Aorta (tissue), 5 donors: ENCODE results near the gene MGAT4A. TPM values are rescaled to one million over a fixed set of nuclear protein-coding genes. Genes with fewer than 3 reads are reported as not detected.

Source experiments
- ATAC-seq: fragments of 200-7000 bp; cut with Tn5 transposase; one replicate; pipeline ENCODE4 v1.9.1; 2022; ENCODE audit warnings: moderate library complexity; ENCODE audit not compliant: low FRiP score
- DNase-seq, 2 donors: peaks; one replicate each; pipeline ENCODE4 v3.0.0-alpha.2; 2020
- H3K27ac ChIP-seq, 2 donors: one replicate each; pipeline ENCODE4 v1.5.1; 2013; ENCODE audit warnings: low read length in 2 of 2, mild to moderate bottlenecking in 2 of 2, moderate library complexity in 2 of 2, control low read depth in 1 of 2, inconsistent platforms in 1 of 2, low read depth in 1 of 2
- H3K27me3 ChIP-seq, 2 donors: one replicate each; pipeline ENCODE4 v1.6.1; 2013; ENCODE audit warnings: control low read depth in 1 of 2, low read length in 1 of 2, mild to moderate bottlenecking in 1 of 2, moderate library complexity in 1 of 2; ENCODE audit not compliant: insufficient read depth in 2 of 2, control insufficient read depth in 1 of 2
- H3K36me3 ChIP-seq, 2 donors: one replicate each; pipeline ENCODE4 v1.6.1; 2013; ENCODE audit warnings: control low read depth in 1 of 2, low read length in 1 of 2, mild to moderate bottlenecking in 1 of 2; ENCODE audit not compliant: insufficient read depth in 2 of 2, control insufficient read depth in 1 of 2
- H3K4me1 ChIP-seq, 2 donors: one replicate each; pipeline ENCODE4 v1.6.1; 2013; ENCODE audit warnings: low read length in 2 of 2, control low read depth in 1 of 2, mild to moderate bottlenecking in 1 of 2, moderate library complexity in 1 of 2; ENCODE audit not compliant: insufficient read depth in 2 of 2, control insufficient read depth in 1 of 2
- H3K4me3 ChIP-seq, 2 donors: one replicate each; pipeline ENCODE4 v1.5.1; 2013; ENCODE audit warnings: low read length in 2 of 2, control low read depth in 1 of 2, mild to moderate bottlenecking in 1 of 2
- H3K9me3 ChIP-seq: one replicate; pipeline ENCODE4 v1.6.1; 2013; ENCODE audit warnings: mild to moderate bottlenecking, low read length; ENCODE audit not compliant: control insufficient read depth
- WGBS, 2 donors: extraction: QIAGEN DNeasy Blood & Tissue Kit; methylation state at CpG; one replicate each; pipeline ENCODE4 v1.1.7; 2013; 5-methylcytosine and 5-hydroxymethylcytosine counted together
- intact Hi-C, 2 donors: fragments of 100-400 bp; cut with DNase I; formaldehyde crosslinking; loops; one replicate each; pipeline versions ENCODE4 v1.14.2 to v1.15.0; 2022
- polyA plus RNA-seq, 2 donors: library from polyadenylated mRNA; stranded (reverse); fragments of 200-250 nt; gene quantifications; one replicate each; pipeline ENCODE4 v1.2.3, GENCODE V29; 2013
- total RNA-seq, 2 donors: library from RNA; stranded (reverse); fragmentation: NEBNext Ultra II Directional; extraction: Animal tissue kit (Norgen Biotek cat#: 25700); gene quantifications; one replicate each; pipeline ENCODE4 v1.2.1, GENCODE V29; 2021
- donor health status: healthy with polysubstance abuse.
- donor health status: Bipolar disorder and iron deficiency.
- donor health status: DM: no; HTN: no; CAD: no.
- donor health status: DM: no; HTN: no; CAD: no.
- donor health status: DM: yes; HTN: yes; CAD: no.

The MGAT4A gene
- total and polyA plus RNA-seq, 4 donors = 4.9 to 65.8 (median 29.7) TPM

DNA sequence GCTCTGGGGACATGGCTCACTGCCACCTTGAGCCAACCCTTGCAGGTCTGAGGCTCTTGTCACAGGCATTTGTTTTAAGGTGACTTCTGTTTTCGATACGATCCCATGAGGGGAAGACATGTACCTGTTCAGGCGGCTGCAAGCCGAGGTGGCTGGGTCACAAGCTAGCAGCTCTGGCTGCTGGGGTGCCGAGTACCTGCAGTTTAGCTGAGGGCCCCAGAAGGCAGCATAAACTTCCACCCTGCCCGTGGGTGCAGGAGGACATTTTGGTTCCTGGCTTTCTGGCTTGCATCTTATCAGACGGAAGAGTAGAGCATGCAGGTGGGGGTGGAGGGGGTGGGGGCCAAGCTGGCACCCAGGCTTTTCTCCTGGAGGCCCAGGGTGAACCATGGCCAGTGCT, 151.0 kb downstream of the MGAT4A start:
- Histone ChIP-seq H3K4me3 (no peak overlapping the region), H3K27ac (no peak overlapping the region), H3K9me3 (no peaks in the 10 kb centered on the region), H3K27me3 (no peaks in the 10 kb centered on the region), H3K4me1 (no peaks in the 10 kb centered on the region), H3K36me3 (peaks cover 2 to 8% of the 10 kb centered on the region in 2 donors)
- DNase-seq (no peak), ATAC-seq (no peak)
- WGBS, 2 donors = 82 to 85% methylated on average over 7 of the region's 7 CpGs
- intact Hi-C loops = no loop called here

DNA sequence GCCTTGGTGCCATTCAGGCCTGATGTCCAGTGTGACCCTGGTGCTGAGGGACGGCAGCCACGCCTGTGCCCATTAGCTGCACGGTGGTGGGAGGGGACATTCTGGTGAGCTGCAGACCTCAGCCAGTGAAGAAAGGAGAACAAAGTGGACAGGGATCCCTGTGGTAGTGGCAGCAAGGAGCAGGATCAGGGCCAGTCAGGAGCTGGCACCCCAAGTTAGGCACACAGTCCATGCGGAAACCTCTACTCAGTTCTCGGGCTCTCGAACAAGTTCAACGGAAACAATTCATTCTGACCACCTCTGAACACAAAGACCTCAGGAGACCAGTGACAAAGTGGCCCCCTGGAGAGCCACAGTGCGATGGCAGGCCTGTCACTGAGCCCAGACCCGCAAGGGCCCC, 152.7 kb downstream of the MGAT4A start:
- Histone ChIP-seq H3K9me3 (no peaks in the 10 kb centered on the region), H3K4me1 (no peaks in the 10 kb centered on the region), H3K27ac (no peak overlapping the region), H3K36me3 (peaks cover 2 to 8% of the 10 kb centered on the region in 2 donors), H3K4me3 (no peak overlapping the region), H3K27me3 (no peaks in the 10 kb centered on the region)
- 91 to 92% methylated on average over 9 of the region's 9 CpGs for WGBS, 2 donors
- DNase-seq = no peak
- ATAC-seq = no peak
- intact Hi-C loops = no loop called here

DNA sequence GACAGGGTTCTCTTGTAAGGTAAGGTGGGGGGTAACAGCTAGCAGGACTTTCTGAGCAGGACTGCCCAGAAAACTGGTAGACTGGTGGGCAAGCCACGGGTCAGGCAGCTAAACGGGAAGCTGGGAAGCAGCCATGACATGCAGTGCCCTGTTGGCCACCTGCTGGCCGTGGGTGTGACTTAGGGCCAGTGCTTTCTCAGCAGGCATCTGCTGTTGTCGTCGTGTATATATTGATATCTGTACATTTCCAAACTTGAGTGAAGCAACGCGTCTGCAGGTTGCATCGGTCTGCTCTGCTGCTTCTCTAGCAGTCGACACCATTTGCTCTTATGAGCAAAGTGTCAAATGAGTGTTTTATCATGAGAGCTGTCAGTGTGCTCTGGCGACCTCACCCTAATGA, 153.6 kb downstream of the MGAT4A start:
- 73% methylated on average over 10 of the region's 10 CpGs for WGBS, 2 donors
- DNase-seq (no peak), ATAC-seq (no peak)
- peaks cover 2 to 5% of the 10 kb centered on the region in 2 donors for H3K36me3 ChIP-seq
- H3K27me3 ChIP-seq = no peaks in the 10 kb centered on the region
- H3K27ac ChIP-seq = no peak overlapping the region
- H3K9me3 ChIP-seq = no peaks in the 10 kb centered on the region
- no peaks in the 10 kb centered on the region for H3K4me1 ChIP-seq
- intact Hi-C loops = no loop called here
- no peak overlapping the region for H3K4me3 ChIP-seq

DNA sequence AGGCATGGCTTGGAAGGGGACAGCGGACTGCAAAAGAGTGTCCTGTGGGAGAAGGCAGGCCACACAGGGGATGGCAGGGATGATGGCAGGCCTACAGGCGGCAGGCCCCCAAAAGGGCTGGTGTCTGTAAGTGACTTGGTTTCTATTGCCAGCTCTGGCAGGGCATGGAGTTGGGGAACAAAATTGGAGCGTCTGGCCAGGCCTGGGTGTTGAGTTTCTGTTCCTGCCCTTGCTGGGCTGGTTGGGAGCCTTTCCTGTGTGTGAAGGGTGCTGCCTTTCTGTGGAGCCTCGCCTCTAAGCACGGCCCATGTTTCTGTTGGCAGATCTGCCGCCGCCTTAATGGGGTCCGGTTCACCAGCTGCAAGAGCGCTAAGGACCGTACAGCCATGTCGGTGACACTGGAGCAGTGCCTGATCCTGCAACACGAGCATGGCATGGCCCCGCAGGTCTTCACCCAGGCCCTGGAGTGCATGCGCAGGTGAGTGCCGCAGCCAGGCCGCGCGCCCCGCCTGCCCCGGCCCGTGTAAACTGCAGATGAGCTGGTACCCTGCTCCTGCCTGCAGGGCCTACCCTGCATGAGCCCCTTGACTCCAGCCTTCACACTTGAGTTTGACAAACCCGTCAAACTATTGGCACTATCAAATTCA, 154.1 kb downstream of the MGAT4A start:
- intact Hi-C loops = no loop called here
- Histone ChIP-seq H3K27ac (no peak overlapping the region), H3K4me1 (no peaks in the 10 kb centered on the region), H3K27me3 (no peaks in the 10 kb centered on the region), H3K9me3 (no peaks in the 10 kb centered on the region), H3K4me3 (no peak overlapping the region), H3K36me3 (peaks cover 2 to 5% of the 10 kb centered on the region in 2 donors)
- no peak for DNase-seq
- 91 to 92% methylated on average over 22 of the region's 22 CpGs for WGBS, 2 donors
- no peak for ATAC-seq

DNA sequence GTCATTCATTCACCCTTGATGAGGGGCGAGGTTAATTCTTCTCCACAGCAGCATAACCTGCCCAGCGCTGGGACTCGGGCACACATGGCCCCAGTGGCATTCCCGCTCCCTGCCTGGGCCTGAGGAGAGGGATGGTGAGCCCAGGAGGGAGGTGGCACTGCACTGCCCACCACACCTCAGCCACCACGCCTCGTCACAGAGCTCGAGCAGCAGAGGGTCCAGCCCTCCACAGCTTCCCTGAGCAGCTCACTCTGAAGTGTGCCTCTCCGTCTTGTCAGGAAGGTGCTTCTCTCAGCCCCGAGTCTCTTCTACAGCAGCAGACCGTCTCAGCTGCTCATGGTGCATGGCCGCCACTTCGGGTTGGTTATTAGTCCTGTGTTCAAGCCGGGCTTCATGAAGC, 157.5 kb downstream of the MGAT4A start:
- WGBS, 2 donors = 93% methylated on average over 11 to 13 of the region's 13 CpGs
- intact Hi-C loops = no loop called here
- no peak for ATAC-seq
- DNase-seq = no peak
- Histone ChIP-seq H3K27me3 (no peaks in the 10 kb centered on the region), H3K4me3 (no peak overlapping the region), H3K27ac (no peak overlapping the region), H3K9me3 (no peaks in the 10 kb centered on the region), H3K4me1 (no peaks in the 10 kb centered on the region), H3K36me3 (peaks cover 0 to 8% of the 10 kb centered on the region in 2 donors)

DNA sequence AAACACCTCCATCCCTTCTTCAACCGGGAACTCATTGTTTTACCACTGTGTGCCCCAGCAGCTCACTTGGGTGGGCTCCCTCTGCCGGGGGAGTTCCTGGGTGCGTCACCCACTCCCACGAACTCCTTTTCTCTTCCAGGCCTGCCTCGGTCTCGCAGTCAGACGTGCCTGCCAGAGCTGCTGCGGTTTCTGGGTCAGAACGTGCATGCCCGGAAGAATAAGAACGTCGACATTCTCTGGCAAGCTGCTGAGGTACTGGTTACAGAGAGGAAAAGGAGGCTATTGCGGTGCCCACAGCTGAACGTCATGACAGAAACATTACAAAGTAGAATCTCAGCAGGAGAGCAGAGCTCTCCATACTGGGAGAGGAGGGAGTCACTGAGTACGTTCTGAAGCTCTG, 158.3 kb downstream of the MGAT4A start:
- ATAC-seq = no peak
- Histone ChIP-seq H3K4me1 (no peaks in the 10 kb centered on the region), H3K9me3 (no peaks in the 10 kb centered on the region), H3K27me3 (no peaks in the 10 kb centered on the region), H3K36me3 (peaks cover 0 to 8% of the 10 kb centered on the region in 2 donors), H3K4me3 (no peak overlapping the region), H3K27ac (no peak overlapping the region)
- intact Hi-C loops = no loop called here
- DNase-seq = no peak
- WGBS, 2 donors = 87 to 88% methylated on average over 15 of the region's 15 CpGs

DNA sequence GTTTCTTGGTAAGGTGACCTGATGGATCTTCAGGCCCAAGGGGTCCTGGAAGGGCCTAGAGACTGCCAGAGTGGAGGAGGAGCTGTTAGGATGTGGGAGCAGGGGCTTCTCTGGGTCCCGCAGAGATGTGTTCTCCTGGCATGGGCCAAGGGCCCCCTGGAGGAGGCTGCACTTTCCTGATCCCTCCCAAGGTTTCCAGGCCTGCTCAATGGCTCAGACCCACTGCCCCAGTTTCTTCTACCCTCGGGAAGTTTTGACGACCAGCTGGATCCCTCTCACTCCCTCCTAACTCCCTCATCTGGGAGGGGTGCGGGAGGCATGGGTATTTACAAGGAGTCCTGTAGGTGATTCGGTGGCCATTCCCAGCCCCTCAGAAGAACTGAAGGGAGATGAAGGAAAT, 158.7 kb downstream of the MGAT4A start:
- intact Hi-C loops = no loop called here
- H3K27me3 ChIP-seq = no peaks in the 10 kb centered on the region
- no peaks in the 10 kb centered on the region for H3K4me1 ChIP-seq
- 74 to 82% methylated on average over 5 of the region's 5 CpGs for WGBS, 2 donors
- H3K36me3 ChIP-seq = peaks cover 0 to 8% of the 10 kb centered on the region in 2 donors
- ATAC-seq = no peak
- H3K9me3 ChIP-seq = no peaks in the 10 kb centered on the region
- no peak for DNase-seq
- no peak overlapping the region for H3K27ac ChIP-seq
- no peak overlapping the region for H3K4me3 ChIP-seq

DNA sequence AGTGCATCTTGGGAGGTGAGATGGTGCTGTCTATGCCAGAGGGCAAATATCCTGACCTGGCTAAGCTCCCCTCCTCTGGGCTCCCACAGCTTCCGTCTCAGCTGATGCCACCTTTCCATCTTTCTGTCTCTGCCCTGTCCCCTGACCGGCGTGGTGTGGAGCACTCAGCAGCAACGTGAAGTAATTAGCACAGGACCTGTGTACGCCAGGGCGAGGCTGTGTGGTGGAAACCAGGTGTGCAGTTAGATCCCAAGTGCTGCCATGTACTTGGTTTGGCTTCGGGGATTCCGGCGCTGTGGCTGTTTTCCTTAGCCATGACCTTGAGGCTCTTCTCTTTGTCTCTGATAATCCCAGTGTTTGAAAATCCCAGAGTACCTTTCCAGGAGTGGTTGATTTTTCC, 159.1 kb downstream of the MGAT4A start:
- Histone ChIP-seq H3K4me1 (no peaks in the 10 kb centered on the region), H3K36me3 (peaks cover 0 to 4% of the 10 kb centered on the region in 2 donors), H3K4me3 (no peak overlapping the region), H3K27me3 (no peaks in the 10 kb centered on the region), H3K27ac (no peak overlapping the region), H3K9me3 (no peaks in the 10 kb centered on the region)
- intact Hi-C loops = no loop called here
- 92 to 94% methylated on average over 9 of the region's 9 CpGs for WGBS, 2 donors
- DNase-seq = no peak
- no peak for ATAC-seq

DNA sequence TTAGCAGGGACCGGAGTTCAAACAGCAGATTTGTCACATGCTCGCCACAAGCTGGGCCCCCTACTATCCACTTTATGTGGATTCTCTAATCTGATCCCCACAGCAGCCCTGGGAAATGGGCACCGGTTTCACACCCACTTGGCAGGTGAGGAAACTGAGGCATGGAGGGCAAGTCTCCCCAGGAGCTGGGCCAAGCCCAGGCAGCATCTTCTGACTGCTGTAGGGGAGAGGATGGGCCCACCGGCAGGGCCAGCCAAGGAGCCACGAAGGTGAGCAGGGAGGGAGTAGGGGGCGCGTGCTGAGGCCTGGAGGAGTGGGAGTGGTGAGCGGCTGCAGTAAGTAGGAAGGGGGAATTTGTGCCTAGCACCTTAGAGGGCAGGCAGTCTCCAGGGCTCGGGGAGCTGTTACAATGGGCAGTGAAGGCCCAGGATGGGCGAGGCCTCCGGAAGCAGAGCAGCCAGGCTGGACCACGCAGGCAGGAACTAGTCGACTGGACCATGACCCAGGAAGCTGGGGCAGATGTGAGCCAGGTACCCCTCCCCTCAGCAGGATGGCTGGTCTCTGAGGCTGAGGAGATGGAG, 159.7 kb downstream of the MGAT4A start:
- Histone ChIP-seq H3K9me3 (no peaks in the 10 kb centered on the region), H3K4me1 (no peaks in the 10 kb centered on the region), H3K27me3 (no peaks in the 10 kb centered on the region), H3K27ac (no peak overlapping the region), H3K36me3 (peaks cover 0 to 6% of the 10 kb centered on the region in 2 donors), H3K4me3 (no peak overlapping the region)
- no peak for ATAC-seq
- WGBS, 2 donors = 93 to 94% methylated on average over 13 of the region's 13 CpGs
- intact Hi-C loops = no loop called here
- no peak for DNase-seq
